ENCODE data around the gene STPG4.

GRCh38 chr2:47050762-47051161 is 104.3 kb downstream of the STPG4 start:
- TF ChIP-seq CTCF (IDR thresholded peaks at IDR 0.05) (no peak), POLR2A (IDR thresholded peaks at IDR 0.05) (no peak)

Measured in lower leg skin (tissue), 3 donors.